ENCODE data around the gene GRHL3. TPM values are rescaled to one million over a fixed set of nuclear protein-coding genes. Genes with fewer than 3 reads are reported as not detected.

Gene GRHL3
- total RNA-seq, 4 donors from 2014 or later: not detected

GRCh38 chr1:24322470-24323177, 3.5 kb downstream of the GRHL3 start:
- no peaks in the 10 kb centered on the region for H3K9me3 ChIP-seq
- no peak for DNase-seq
- TF ChIP-seq POLR2A (IDR thresholded peaks at IDR 0.05) (no peak), POLR2AphosphoS5 (IDR thresholded peaks at IDR 0.05) (no peak), CTCF (IDR thresholded peaks at IDR 0.05) (no peak), EP300 (IDR thresholded peaks at IDR 0.05; ENCODE audit: low read depth) (no peak)
- H3K27ac ChIP-seq: peak overlapping the region; percentile 47 to 68 (median 61)
- intact Hi-C loops (cut with DNase I; ENCODE audit: low total_unique reads): no loop called here
- 33 to 49% methylated on average over 1 to 33 of the region's 33 CpGs for WGBS, 2 donors (ENCODE audit: low coverage in 1 of 2)
- no peaks in the 10 kb centered on the region for H3K36me3 ChIP-seq
- H3K4me3 ChIP-seq: peak overlapping the region; percentile 13 to 61 (median 50)
- in situ Hi-C loops (cut with MboI; ENCODE audit: low pct_ligation_motif_present in 1 of 4, low pct_unique_long_range_greater_than_20kb in 1 of 4, low sequenced_read_pairs in 3 of 4): no loop called here
- H3K4me1 ChIP-seq: peaks cover 5 to 33% (median 28%) of the 10 kb centered on the region in 4 donors
- peaks cover 37% of the 10 kb centered on the region for H3K27me3 ChIP-seq

GRCh38 chr1:24323281-24323680, 4.1 kb downstream of the GRHL3 start:
- no peak overlapping the region for H3K27ac ChIP-seq
- no peak for TF ChIP-seq CTCF (IDR thresholded peaks at IDR 0.05)
- no peak for TF ChIP-seq POLR2AphosphoS5 (IDR thresholded peaks at IDR 0.05)
- no peak for TF ChIP-seq EP300 (IDR thresholded peaks at IDR 0.05; ENCODE audit: low read depth)
- no peak for TF ChIP-seq POLR2A (IDR thresholded peaks at IDR 0.05)
- no peak for DNase-seq
- no peaks in the 10 kb centered on the region for H3K9me3 ChIP-seq
- no peaks in the 10 kb centered on the region for H3K36me3 ChIP-seq
- WGBS, 2 donors (ENCODE audit: low coverage in 1 of 2): 84% methylated on average over 2 of the region's 2 CpGs; no CpG with 5 or more reads in 1 of the 2 donors
- peaks cover 32% of the 10 kb centered on the region for H3K27me3 ChIP-seq
- peaks cover 5 to 33% (median 28%) of the 10 kb centered on the region in 4 donors for H3K4me1 ChIP-seq
- intact Hi-C loops (cut with DNase I; ENCODE audit: low total_unique reads): no loop called here
- in situ Hi-C loops (cut with MboI; ENCODE audit: low pct_ligation_motif_present in 1 of 4, low pct_unique_long_range_greater_than_20kb in 1 of 4, low sequenced_read_pairs in 3 of 4): no loop called here
- H3K4me3 ChIP-seq: no peak overlapping the region

GRCh38 chr1:24324903-24325302, 5.7 kb downstream of the GRHL3 start:
- Histone ChIP-seq H3K4me1 (peaks cover 5 to 18% (median 13%) of the 10 kb centered on the region in 4 donors), H3K27ac (no peak overlapping the region), H3K9me3 (no peaks in the 10 kb centered on the region), H3K27me3 (peaks cover 16% of the 10 kb centered on the region), H3K4me3 (no peak overlapping the region), H3K36me3 (no peaks in the 10 kb centered on the region)
- TF ChIP-seq CTCF (IDR thresholded peaks at IDR 0.05) (no peak), POLR2A (IDR thresholded peaks at IDR 0.05) (no peak), POLR2AphosphoS5 (IDR thresholded peaks at IDR 0.05) (no peak), EP300 (IDR thresholded peaks at IDR 0.05; ENCODE audit: low read depth) (no peak)
- in situ Hi-C loops (cut with MboI; ENCODE audit: low pct_ligation_motif_present in 1 of 4, low pct_unique_long_range_greater_than_20kb in 1 of 4, low sequenced_read_pairs in 3 of 4): no loop called here
- 89 to 90% methylated on average over 3 to 6 of the region's 6 CpGs for WGBS, 2 donors (ENCODE audit: low coverage in 1 of 2)
- intact Hi-C loops (cut with DNase I; ENCODE audit: low total_unique reads): no loop called here
- DNase-seq: no peak

- Histone ChIP-seq H3K36me3 (no peaks in the 10 kb centered on the region), H3K27ac (no peak overlapping the region), H3K9me3 (no peaks in the 10 kb centered on the region), H3K4me1 (peaks cover 5 to 18% (median 12%) of the 10 kb centered on the region in 4 donors), H3K4me3 (no peak overlapping the region), H3K27me3 (peaks cover 8% of the 10 kb centered on the region)
- intact Hi-C loops (cut with DNase I; ENCODE audit: low total_unique reads) (no loop called here), in situ Hi-C loops (cut with MboI; ENCODE audit: low pct_ligation_motif_present in 1 of 4, low pct_unique_long_range_greater_than_20kb in 1 of 4, low sequenced_read_pairs in 3 of 4) (no loop called here)
- WGBS, 2 donors (ENCODE audit: low coverage in 1 of 2): 57 to 73% methylated on average over 1 to 7 of the region's 7 CpGs
- no peak for DNase-seq
- TF ChIP-seq POLR2A (IDR thresholded peaks at IDR 0.05): no peak
- TF ChIP-seq POLR2AphosphoS5 (IDR thresholded peaks at IDR 0.05): no peak
- TF ChIP-seq EP300 (IDR thresholded peaks at IDR 0.05; ENCODE audit: low read depth): no peak
These were observed 6.7 kb downstream of the GRHL3 start for GRCh38 chr1:24325587-24326449.

All from transverse colon (tissue), 4 donors.